Ovary (tissue), 9 donors: Measurements from ENCODE around the gene LYPD1. TPM values are rescaled to one million over a fixed set of nuclear protein-coding genes. Genes with fewer than 3 reads are reported as not detected.

Source experiments
- DNase-seq, 5 donors: peaks; one replicate each; pipeline ENCODE4 v3.0.0-alpha.2; 2019 to 2020
- H3K27ac ChIP-seq, 2 donors: fragments of 200-600 bp; one replicate each; pipeline versions ENCODE4 v1.5.1 to v1.8.0; 2019 to 2022
- H3K27me3 ChIP-seq: fragments of 200-600 bp; one replicate; pipeline ENCODE4 v1.8.0; 2022
- H3K36me3 ChIP-seq: fragments of 200-600 bp; sonication (generic); one replicate; pipeline ENCODE4 v1.5.1; 2019
- H3K4me1 ChIP-seq: one replicate; pipeline ENCODE4 v1.8.1; 2013; ENCODE audit warnings: mild to moderate bottlenecking, moderate library complexity; ENCODE audit not compliant: insufficient read depth
- H3K4me3 ChIP-seq: fragments of 200-600 bp; sonication (generic); one replicate; pipeline ENCODE4 v1.5.1; 2017
- H3K9me3 ChIP-seq, 2 donors: fragments of 200-600 bp in 1 of 2; sonication (generic) in 1 of 2; one replicate each; pipeline versions ENCODE4 v1.5.1 to v1.8.1; 2013 to 2019; ENCODE audit warnings: mild to moderate bottlenecking in 1 of 2, moderate library complexity in 1 of 2
- CTCF ChIP-seq, 3 donors: fragments of 450-650 bp in 2 of 3; fragments of 200-600 bp in 1 of 3; IDR thresholded peaks; one replicate each; pipeline versions ENCODE4 v1.5.1 to v1.8.0; 2016 to 2022; ENCODE audit warnings: antibody characterized with exemption in 3 of 3, mild to moderate bottlenecking in 1 of 3
- EP300 ChIP-seq: sonication (generic); formaldehyde crosslinking; IDR thresholded peaks from one replicate; pipeline ENCODE4 v1.6.1; 2017; ENCODE audit warnings: antibody characterized with exemption
- POLR2A ChIP-seq: fragments of 450-650 bp; IDR thresholded peaks from one replicate; pipeline ENCODE4 v1.6.1; 2017; ENCODE audit warnings: antibody characterized with exemption, mild to moderate bottlenecking, moderate library complexity
- WGBS, 3 donors: extraction: QIAGEN DNeasy Blood & Tissue Kit in 1 of 3; methylation state at CpG; one replicate each; pipeline versions ENCODE4 v1.1.5 to v1.1.7; 2013 to 2017; 5-methylcytosine and 5-hydroxymethylcytosine counted together
- intact Hi-C, 4 donors: fragments of 100-400 bp; cut with DNase I; formaldehyde crosslinking; loops; one replicate each; pipeline versions ENCODE4 v1.11.0 to v1.15.1; 2022 to 2023
- polyA plus RNA-seq, 2 donors: library from polyadenylated mRNA; stranded (reverse); fragments of 200-250 nt in 1 of 2; fragments of 350-450 nt in 1 of 2; fragmentation: Illumina TruSeq in 1 of 2; extraction: RNeasy Lipid Tissue Mini Kit (QIAGEN cat#74804) in 1 of 2; gene quantifications; one replicate each; pipeline ENCODE4 v1.2.3, GENCODE V29; 2013 to 2014
- total RNA-seq, 7 donors: library from RNA; depleted of rRNA in 2 of 7; stranded (reverse); fragments of >200 nt in 2 of 7; fragmentation: NEBNext Ultra II Directional in 3 of 7; extraction: Animal tissue kit (Norgen Biotek cat#: 25700) in 3 of 7; gene quantifications; one replicate each; pipeline versions ENCODE4 v1.1.0 to v1.2.4, GENCODE V29; 2016 to 2023
- donor health status: DM: no; HTN: no; CAD: no; lungs with moderate emphysema.
- donor health status: DM: no; HTN: no; CAD: no.
- donor health status: Bipolar disorder and iron deficiency.
- donor health status: DM: yes; HTN: yes; CAD: no.
- donor health status: DM: no; HTN: no; CAD: no.
- donor health status: DM: yes; HTN: yes; CAD: no.

LYPD1 gene
- total and polyA plus RNA-seq, 9 donors: 0.83 to 77.3 (median 6.9) TPM; not detected in 2

DNA sequence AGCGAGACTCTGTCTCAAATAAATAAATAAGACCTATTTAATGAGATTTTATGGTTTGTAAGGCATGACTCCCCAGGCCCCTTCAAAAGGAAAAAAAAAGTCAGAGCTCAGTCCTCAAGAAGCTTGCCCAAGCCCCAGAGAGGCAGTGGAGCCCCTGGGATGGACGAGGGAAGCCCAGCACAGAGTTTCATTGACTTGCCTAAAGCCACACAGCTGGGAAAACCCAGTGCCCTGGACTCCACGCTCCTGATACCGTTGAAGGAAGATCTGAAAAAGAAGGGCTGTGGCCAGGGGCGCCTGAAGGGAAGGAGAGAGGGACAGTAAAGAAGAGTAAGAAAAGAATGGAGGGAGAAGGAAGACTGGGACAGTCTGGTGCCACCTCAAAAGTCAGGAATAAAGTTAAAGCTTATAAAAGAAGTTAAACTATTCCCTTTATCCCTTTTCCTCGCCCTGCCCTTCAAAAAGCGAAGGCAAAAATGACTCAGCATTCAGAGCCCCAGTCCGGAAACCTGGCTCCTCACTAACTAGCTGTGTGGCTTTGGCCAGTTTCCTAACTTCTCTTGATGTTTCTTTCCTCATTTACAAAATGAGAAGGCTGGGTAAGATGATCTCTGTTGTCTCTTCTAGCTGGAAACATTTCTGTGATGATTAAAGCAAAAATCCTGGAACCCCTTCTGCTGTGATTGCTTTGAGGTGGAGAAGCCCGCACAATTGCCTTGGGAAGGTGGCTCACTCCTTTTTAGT is 46.7 kb downstream of the LYPD1 start:
- no peak for DNase-seq
- 56 to 63% (median 60%) methylated on average over 9 of the region's 9 CpGs for WGBS, 3 donors
- TF ChIP-seq EP300 (no peak), CTCF (IDR thresholded peaks at IDR 0.05) (no peak), POLR2A (no peak)
- H3K36me3 ChIP-seq: no peaks in the 10 kb centered on the region
- no peaks in the 10 kb centered on the region for H3K9me3 ChIP-seq
- no peak overlapping the region for H3K4me3 ChIP-seq
- H3K27me3 ChIP-seq: no peaks in the 10 kb centered on the region
- H3K4me1 ChIP-seq: no peaks in the 10 kb centered on the region
- H3K27ac ChIP-seq: no peak overlapping the region
- intact Hi-C loops: no loop called here

DNA sequence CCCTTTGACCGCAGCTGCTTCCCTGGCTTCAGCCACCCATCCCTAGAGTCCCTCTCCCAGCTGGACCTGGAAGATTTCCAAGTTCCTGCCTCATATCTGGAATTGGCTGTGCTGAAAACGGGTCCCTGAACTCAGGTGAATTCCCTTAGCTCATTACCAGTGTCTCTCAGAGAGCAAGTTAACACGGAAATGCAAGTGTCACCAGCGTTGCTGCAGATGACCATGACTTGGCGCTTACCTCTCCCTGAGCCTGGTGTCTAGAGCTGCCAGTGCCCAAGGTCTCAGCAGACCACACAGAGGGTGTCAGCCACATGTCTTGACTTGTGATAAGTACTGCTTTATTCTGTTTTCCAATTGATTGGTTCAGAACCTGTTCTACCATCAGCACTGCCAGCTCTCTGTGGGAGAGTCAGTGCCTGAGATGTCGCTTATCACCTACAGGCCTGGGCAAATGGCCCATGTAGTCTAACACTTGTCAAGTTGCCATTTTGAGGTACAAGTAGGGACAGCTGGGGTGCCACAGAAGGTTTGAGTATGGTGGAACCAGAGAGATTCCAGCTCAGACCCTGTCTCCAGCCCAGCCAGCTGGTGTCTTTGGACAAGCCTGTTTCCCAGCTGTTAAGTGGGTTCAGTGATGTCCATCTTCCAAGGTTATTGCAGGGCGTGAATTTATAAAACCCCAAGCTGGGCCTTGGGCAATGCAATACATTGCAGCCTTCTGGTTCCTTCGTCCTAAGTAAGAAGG is 48.7 kb downstream of the LYPD1 start:
- no peak for DNase-seq
- TF ChIP-seq POLR2A (no peak), EP300 (no peak), CTCF (IDR thresholded peaks at IDR 0.05) (no peak)
- H3K4me3 ChIP-seq: no peak overlapping the region
- H3K9me3 ChIP-seq: no peaks in the 10 kb centered on the region
- whole genome bisulfite sequencing, 3 donors: 53 to 68% (median 68%) methylated on average over 8 of the region's 8 CpGs
- H3K4me1 ChIP-seq: no peaks in the 10 kb centered on the region
- H3K27me3 ChIP-seq: no peaks in the 10 kb centered on the region
- H3K36me3 ChIP-seq: no peaks in the 10 kb centered on the region
- intact Hi-C loops: no loop called here
- no peak overlapping the region for H3K27ac ChIP-seq

DNA sequence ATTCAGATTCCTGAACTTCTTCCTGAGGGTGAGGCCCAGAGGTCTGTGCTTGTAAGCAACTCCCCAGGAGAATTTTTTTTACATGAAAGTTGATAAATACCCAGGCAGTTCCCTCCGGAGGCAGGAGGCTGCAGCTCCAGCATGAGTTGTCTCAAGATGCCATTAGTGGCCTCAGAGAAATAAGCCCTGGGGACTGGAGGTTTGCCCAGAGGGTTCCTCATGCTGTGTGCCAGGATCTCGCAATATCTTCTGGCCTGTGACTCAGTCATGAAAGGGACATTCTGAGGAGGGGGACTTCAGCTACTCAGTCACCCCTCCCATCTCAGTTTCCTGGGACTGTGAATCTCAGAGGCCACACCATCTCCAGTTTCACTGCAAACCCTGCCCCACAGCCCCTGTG is 49.9 kb downstream of the LYPD1 start:
- no peak for DNase-seq
- 66 to 77% (median 68%) methylated on average over 2 of the region's 2 CpGs for WGBS, 3 donors

GRCh38 chr2:132618734-132619133 is 51.3 kb downstream of the LYPD1 start:
- WGBS, 3 donors: 66 to 90% (median 79%) methylated on average over 7 of the region's 7 CpGs
- no peaks in the 10 kb centered on the region for H3K27me3 ChIP-seq
- H3K4me3 ChIP-seq: no peak overlapping the region
- H3K9me3 ChIP-seq: no peaks in the 10 kb centered on the region
- H3K36me3 ChIP-seq: no peaks in the 10 kb centered on the region
- no peaks in the 10 kb centered on the region for H3K4me1 ChIP-seq
- intact Hi-C loops: no loop called here
- TF ChIP-seq CTCF (IDR thresholded peaks at IDR 0.05) (no peak), POLR2A (no peak), EP300 (no peak)
- DNase-seq: no peak
- no peak overlapping the region for H3K27ac ChIP-seq

More for the DNA sequence above, 49.9 kb downstream of the LYPD1 start:
- Histone ChIP-seq H3K27ac (no peak overlapping the region), H3K4me1 (no peaks in the 10 kb centered on the region), H3K9me3 (no peaks in the 10 kb centered on the region), H3K4me3 (no peak overlapping the region), H3K27me3 (no peaks in the 10 kb centered on the region), H3K36me3 (no peaks in the 10 kb centered on the region)
- TF ChIP-seq CTCF (IDR thresholded peaks at IDR 0.05): no peak
- no peak for TF ChIP-seq EP300
- no peak for TF ChIP-seq POLR2A
- intact Hi-C loops: no loop called here
